Measurements from ENCODE around the gene HOGA1.
"Not testable (repeated sequence)": the region's sequence is repeated elsewhere in the genome, so short reads cannot be mapped to it uniquely, and the experiment has no call there.

HOGA1 gene

DNA sequence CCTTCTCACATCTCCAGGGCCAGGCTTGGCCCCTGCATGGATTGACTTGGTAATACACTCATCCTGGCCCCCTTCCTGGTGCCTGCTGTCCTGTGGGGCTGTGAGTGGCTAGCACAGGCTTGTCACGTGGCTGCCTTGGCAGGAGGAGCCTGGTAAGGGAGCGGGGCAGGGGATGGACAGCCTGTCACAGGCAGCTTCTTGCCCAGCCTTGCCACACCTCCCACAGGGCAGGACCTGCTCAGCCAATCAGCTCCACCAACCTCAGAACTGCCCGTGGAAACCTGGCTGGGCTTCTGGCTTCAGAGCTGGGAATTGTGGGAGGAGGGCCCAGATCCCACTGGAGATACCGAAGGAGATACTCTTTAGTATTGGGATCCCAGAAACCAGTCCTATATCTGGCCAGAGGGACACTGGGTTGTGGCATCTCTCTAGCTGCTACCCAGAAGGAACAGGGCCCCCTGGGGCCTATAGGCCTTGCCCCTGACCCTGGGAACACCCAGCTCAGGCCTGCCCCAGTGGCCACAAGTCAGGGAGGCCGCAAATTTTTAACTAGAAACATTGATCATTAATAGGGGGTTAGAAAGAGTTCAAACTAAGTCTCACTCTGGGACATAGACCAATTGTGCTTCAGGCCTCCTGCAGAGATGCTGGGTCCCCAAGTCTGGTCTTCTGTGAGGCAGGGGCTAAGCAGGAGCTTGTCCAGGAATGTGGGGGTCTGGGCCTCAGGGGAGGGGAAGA lies at the start of gene HOGA1:
TSS of gene HOGA1 (plus strand) at position 330 of the 738 bp plus-strand sequence. CDS start at position 645, 315 bp downstream.
- no peak for DNase-seq

DNA sequence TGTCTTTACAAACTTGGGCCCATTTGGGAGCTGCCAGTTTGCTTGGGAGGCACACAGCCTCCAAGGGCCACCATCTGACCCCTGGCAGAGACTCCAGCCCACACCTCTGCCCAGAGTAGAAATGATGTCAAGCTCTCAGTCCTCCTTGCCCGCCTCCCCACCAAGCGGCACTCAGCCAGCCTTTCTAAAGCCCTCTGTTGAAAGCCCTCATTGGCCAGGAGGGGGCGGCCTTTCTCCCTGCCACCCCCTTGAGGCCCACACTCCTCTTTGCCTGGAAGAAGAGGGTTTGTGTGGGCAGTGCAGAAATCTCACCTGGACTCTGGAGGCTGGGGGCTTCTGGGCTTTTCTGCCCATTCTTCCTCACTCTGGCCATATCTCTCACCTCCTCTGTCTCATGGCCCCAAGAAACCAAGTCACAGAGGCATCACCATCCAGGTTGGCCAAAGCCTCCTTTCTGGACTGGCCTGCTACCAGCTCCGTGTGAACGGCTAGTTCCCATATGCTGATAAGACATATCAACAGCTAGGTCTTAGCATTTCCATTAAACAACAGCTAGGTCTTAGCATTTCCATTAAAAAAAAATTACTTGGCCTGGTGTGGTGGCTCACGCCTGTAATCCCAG lies 49.3 kb upstream of the HOGA1 start:
- peak; percentile 77 for DNase-seq

GRCh38 chr10:97537186-97537869 lies 46.9 kb upstream of the HOGA1 start:
- DNase-seq, result no peak

- no peak for DNase-seq
Measured at GRCh38 chr10:97538411-97538810, 45.8 kb upstream of the HOGA1 start.

- no peak for DNase-seq
Measured at GRCh38 chr10:97538839-97539238, 45.4 kb upstream of the HOGA1 start.

DNA sequence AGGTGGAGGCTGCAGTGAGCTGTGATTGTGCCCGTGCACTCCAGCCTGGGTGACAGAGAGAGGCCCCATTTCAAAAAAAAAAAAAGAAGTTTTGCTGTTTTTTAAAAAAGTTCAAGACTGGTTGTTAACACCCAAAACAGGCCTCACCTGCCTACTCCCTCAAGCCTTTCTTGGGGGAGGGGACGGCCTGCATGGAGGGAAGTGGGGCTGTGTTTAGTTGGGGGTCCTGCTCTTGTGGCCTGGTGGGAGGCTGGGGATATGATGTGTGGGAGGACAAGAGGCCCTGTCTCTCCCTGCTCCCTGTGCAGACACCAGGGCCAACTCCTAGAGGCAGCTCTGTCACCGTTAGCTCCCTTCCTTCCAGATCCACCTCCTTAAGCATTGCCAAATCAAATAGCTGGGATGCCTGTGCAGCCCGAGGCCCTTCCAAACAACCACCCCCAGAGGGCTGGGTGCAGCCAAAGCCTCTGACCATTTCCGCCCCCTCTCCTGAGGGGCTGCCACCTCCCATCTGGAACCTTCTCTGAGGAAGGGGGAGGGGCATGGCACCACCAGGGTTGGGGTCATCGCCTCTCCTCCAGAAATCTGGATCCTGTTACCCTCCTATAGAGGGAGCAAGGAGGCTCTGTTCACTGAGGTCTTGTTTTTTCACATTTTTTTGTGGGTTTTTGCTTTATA lies 44.5 kb upstream of the HOGA1 start:
- no peak for DNase-seq

GRCh38 chr10:97540669-97541500 lies 43.3 kb upstream of the HOGA1 start:
- DNase-seq, result no peak

- DNase-seq, result peak; percentile 80
Measured at GRCh38 chr10:97542169-97543024, 41.8 kb upstream of the HOGA1 start.

GRCh38 chr10:97543025-97543546 lies 41.1 kb upstream of the HOGA1 start:
- DNase-seq, result peak; percentile 83

DNA sequence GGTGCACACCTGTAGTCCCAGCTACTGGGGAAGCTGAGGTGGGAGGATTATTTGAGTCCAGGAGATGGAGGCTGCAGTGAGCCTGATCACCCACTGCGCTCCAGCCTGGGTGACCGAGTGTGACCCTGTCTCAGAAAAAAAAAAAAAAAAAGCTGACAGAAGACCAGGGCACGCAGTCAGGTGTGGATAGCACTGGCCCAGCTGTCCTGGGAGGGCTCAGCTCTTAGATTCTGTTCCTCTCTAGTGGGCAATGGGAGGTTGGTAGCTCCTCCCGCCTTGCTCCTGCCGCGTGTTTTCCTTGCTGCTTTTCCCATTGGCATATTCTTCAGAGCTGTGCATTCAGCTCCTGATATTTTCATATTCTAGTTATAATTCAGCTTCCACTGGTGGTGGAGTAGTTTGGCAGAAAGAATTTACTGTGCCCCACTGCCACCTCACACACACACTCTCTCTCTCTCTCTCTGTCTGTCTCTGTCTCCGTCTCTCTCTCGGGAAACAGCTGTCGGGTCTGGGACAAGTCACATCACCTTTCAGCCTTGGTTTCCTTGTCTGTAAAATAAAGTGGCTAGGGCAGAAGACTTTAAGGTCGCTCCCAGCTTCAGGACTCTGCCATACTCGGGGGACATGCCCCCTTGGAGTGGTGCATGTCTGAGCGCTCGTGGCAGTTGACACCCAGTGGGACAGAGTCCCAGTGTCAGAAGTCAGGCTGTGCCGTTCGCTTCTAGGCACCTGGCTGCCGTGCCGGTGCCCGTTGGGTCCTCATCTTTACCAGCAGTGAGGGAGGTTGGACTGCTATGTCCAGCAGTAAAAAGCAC lies 37.5 kb upstream of the HOGA1 start:
- DNase-seq, result no peak

GRCh38 chr10:97547271-97547600 lies 37.0 kb upstream of the HOGA1 start:
- no peak for DNase-seq

GRCh38 chr10:97547962-97548361 lies 36.2 kb upstream of the HOGA1 start:
- DNase-seq, result no peak

DNA sequence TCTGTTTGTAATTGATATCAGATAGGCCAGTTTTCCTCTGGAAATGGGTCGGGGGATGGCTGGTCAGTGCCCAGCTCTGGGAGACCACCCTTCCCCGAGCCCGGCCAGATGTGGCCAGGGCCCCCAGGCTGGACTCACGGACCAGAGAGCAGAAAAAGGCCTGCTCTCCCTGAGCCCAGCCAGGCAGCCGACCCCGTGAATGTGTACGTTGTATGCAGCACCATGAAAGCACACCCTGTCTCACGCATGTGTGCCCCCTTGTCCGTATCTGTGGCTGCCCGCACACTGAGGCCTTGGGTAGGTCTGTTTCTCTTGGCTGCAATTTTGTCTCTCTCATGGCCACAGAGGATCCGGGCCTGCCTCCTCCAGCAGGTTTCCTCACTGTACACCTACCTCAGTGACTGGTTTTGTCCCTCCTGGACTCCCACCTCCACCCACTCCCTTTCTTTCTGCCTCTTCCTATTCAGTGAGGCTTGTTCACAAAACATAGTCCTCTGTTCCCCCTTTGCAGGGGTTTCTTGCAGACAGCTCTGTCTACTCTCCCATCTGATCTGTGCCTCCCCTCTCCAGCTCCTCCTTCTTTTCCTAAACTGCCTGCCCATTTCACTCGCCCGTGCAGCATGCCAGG lies 35.2 kb upstream of the HOGA1 start:
- no peak for DNase-seq

GRCh38 chr10:97549587-97550322 lies 34.4 kb upstream of the HOGA1 start:
- no peak for DNase-seq

DNA sequence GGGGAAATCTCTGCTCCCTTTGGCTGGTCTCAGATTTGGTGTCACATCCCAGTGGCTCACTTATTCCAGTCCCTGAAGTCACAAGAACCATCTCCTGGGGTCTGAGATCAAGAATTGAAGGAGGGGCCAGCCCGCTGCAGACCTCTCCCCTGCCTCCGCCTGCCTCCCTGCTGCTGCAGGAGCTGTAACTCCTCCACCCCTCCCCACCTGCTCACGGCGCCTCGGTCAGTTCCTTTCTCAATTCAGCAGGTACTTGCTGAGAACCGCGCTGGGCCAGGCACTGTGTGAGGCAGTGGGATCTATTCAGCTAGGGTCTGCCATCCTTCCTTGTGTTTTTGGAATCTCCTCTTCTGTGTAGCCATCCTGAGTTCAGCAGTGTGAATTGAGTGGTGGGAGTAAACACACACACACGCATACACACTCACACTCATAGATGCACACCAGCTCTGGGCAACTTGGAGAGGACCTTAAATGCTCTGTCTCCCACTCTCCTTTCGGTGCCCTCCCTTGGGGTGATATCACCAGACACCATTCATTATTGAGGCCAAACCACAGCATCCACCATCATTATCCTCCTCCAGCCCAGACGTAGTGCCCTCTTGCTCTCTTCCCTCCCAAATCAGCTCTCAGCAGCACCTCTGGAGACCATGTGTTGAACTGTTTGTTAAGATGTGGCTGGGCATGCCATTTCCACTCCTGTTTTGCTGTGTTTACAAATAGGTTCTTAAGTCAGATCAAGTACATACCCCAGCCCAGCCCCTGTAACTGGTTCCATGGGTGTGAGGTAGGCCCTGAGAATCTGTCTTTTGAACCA lies 33.6 kb upstream of the HOGA1 start:
- no peak for DNase-seq

DNA sequence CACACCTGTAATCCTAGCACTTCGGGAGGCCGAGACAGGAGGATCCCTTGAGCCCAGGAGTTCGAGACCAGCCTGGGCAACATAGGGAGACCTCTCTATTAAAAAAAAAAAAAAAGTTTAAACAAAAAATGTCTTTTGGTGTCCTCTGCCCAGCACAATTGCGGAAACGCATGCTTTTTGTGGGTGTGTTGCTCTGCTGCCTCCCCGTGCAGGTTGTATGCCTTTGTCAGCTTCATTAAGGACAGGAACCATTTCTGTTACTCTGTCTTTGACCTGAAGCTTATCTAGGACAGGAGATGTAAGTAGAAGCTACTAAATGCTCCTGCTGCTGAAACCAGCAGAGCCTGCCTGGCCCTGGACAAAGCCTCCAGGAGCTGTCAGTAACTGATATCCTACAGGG lies 32.9 kb upstream of the HOGA1 start:
- no peak for DNase-seq

DNA sequence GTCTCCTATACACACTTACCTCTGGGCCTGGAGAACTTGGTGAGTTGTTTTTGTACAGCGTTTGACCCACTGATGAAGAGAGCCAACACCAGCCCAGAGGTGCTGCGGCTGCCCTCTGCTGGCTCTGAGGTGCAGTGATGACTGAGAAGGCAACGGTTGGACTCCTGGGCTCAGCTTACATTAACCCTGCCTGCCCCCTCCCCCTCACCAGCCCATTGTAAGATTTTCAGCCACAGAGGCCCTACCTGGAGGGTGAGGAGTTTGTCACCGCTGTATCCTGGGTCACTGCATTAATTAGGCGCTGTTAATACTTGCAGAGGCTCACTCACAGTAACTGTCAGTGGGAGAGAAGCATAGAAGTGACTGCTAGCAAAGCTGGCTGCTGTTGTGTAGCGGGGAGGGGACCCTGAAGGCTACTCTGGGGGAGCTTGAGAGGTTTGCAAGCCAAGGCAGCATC lies 30.6 kb upstream of the HOGA1 start:
- DNase-seq, result peak; percentile 86

GRCh38 chr10:97554336-97554735 lies 29.9 kb upstream of the HOGA1 start:
- not testable (repeated sequence) for DNase-seq

Measured in activated effector memory CD4-positive, alpha-beta T cell treated with anti-CD3 and anti-CD28 coated beads, Interleukin-2, amount 50 U/mL, for 16 hours (primary cell).